ENCODE measurements around the gene SHB.

- no peak for TF ChIP-seq CTCF (IDR thresholded peaks at IDR 0.05)
- TF ChIP-seq POLR2AphosphoS5 (IDR thresholded peaks at IDR 0.05), result no peak
- no peak for TF ChIP-seq EP300 (IDR thresholded peaks at IDR 0.05)
Observed at GRCh38 chr9:37889536-37889935, 179.5 kb downstream of the SHB start.
